Measurements from ENCODE around the gene MSANTD3. TPM values are rescaled to one million over a fixed set of nuclear protein-coding genes. Genes with fewer than 3 reads are reported as not detected.
A peak's percentile ranks its signal among the peaks of the same experiment; 100 is the strongest.

MSANTD3 gene
- total RNA-seq, 1 donor from 2014 or later = 18.1 TPM

DNA sequence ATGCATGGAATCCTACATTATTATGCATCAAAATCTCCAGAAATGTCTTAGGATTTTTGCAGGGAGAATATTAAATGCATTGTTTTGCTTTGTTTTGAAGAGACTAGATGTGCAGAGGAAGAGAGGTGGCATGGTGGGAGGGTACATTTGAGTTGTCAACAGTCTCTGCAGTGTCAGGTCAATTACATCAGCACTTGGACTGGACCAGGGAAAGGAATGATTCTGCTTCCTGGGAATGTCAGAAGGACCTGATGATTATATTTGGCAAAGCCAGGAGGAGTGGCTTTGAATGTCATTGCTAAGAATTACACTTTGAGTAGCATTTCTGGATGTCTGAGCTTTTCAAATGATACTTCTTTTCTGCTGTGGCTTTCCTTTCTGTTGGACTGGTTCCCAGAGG lies 28.5 kb downstream of the MSANTD3 start:
- ATAC-seq (peak; percentile 72), DNase-seq (no peak)
- intact Hi-C loops (cut with micrococcal nuclease) = no loop called here

DNA sequence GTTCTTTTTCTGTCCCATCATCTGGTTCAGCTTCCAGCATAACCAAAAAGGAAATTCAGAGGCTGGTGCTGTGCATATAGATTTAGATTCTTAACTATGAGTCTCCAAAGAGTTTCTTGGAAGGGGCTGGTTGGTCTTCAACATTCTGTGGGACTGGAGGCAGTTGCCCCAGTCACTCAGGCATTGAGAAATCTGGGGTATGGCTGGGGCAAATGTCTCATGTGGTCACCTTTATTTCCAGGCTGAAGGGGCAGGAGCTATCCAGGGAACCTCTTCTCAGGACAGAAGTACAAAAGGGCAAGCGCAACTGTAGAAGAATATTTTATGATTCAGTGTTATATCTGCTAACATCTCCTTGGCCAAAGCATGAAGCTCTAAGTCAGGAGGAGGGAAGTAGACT lies 30.6 kb downstream of the MSANTD3 start:
- intact Hi-C loops (cut with micrococcal nuclease) = no loop called here
- ATAC-seq = no peak
- no peak for DNase-seq

DNA sequence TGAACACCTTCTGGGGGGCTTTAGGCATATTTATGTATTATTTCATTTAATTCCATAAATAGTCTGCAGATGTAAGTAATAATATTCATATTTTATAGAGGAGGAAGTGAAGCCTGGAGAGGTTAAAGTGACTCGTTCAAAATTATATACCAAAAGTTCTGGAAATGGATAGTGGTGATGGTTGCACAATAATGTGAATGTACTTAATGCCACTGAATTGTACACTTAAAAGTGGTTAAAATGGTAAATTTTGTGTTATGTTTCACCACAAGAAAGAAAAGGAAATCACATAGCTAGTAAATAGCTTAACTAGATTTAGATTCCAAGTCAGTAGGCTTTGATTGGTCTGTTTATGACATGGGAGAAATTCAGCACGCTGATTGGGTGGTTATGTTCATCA lies 33.0 kb downstream of the MSANTD3 start:
- intact Hi-C loops (cut with micrococcal nuclease) = no loop called here
- ATAC-seq (no peak), DNase-seq (no peak)

DNA sequence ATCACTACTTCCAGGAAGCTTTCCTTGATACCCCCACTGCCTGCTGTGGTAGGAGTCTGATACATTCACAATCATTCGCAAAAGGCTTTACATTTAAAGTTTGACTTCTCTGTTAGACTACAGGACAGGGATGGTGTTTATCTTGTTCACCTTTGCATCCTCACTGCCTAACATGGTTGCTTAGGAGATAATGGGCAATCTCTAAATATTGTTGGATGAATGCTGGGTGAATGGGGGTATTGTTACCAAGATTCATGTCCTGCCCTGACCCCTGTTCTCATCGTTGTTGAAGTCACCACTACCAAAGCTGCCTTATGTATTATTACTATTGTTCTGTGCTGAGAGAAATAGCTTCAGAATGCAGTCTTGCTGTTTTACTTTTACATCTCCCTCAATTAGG lies 38.3 kb downstream of the MSANTD3 start:
- no peak for ATAC-seq
- intact Hi-C loops (cut with micrococcal nuclease) = no loop called here
- DNase-seq = no peak

DNA sequence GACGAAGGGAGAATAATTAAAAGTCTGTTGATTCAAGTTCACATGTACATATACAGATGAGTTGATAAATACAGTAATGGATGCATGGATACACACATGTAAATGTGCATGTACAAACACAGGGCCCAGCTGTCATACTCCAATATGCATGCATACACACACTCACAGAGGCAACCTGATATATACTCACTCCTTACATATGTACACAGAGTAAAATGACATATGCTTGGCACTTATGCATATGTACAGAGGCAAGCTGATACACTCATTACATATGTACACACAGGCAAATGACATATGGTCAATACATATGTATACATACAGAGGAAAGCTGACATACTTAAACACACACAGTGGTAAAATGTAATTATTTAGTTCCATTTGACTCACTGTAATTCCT lies 38.8 kb downstream of the MSANTD3 start:
- ATAC-seq = peak; percentile 23

DNA sequence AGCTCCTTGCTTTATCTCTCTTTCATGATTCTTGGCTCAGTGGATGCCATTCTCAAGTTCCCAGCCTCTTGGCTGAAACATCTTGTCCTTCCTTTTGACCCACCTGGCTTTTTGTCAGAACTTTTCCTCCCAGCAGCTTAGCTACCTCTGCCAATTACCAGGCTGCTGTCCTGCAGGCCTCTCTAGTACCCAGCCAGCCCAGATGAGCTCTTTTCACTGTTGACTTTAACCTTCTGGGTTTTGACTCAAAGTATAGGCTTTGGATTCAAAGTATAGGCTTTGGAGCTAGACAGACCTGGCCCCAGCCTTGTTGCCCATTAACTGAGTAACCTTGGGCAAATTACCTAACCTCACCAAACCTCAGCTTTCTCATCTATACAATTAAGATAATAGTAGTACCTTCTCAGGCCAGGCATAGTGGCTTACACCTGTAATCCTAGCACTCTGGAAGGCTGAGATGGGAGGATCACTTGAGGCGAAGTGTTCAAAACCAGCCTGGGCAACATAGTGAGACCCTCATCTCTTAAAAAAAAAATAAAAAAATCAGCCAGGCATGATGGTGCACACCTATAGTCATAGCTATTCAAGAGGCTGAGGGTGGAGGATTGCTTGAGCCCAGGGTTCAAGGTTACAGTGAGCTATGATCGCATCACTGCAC lies 39.4 kb downstream of the MSANTD3 start:
- peak; percentile 29 for DNase-seq
- intact Hi-C loops (cut with micrococcal nuclease) = no loop called here
- ATAC-seq = peak; percentile 97

More for the DNA sequence above, 38.8 kb downstream of the MSANTD3 start:
- intact Hi-C loops (cut with micrococcal nuclease) = no loop called here
- DNase-seq = no peak

DNA sequence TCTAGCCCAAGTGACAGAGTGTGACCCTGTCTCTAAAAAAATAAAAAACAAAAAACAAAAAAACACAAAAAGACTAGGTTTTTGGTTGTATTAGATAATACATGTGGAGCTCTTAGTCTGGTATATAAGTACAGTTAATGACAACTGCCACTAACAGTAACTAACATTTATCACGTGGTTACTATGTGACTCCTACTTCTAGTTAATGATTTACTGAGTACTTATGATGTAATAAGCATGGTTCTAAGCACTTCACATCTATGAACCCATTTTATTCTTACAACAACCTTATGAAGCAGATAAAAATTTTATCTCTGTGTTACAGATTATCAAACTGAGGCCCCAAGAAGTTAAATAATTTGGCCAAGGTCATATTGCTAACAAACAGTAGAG lies 39.9 kb downstream of the MSANTD3 start:
- intact Hi-C loops (cut with micrococcal nuclease) = no loop called here
- ATAC-seq = no peak
- DNase-seq = no peak

DNA sequence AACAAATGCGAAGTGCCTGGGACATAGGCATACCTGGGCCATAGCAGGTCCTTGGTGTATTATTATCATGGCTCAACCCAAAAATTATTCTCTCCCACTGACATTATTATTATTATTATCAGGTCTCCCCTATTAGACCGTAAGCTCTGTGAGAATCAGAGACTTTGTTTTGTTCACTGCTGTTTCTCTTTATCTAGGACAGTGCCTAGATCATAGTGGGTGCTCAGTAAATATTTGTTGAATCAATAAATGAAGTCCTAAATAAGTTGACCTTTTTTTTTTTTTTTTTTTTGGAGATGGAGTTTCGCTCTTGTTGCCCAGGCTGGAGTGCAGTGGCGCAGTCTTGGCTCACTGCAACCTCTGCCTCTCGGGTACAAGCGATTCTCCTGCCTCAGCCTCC lies 41.1 kb downstream of the MSANTD3 start:
- intact Hi-C loops (cut with micrococcal nuclease) = no loop called here
- DNase-seq = no peak
- no peak for ATAC-seq

DNA sequence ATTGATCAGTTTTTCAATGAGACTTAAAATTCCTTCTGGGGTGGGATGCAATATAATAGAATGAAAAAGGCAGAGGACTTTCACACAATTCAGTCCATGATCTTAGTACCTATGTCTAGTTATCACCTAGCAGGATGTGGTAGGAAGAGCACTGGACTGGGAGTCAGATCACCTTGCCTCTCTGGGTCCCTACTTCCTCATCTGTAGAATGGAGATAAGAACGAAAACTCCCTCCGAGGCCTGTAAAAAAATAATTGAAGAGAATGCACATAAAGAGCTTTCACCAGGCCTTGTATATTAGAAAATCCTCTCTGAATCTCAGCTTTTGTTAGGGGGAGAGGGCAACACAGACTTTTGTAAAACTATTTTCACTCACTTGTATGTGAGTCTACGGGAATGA lies 45.3 kb downstream of the MSANTD3 start:
- ATAC-seq = no peak
- DNase-seq = no peak
- intact Hi-C loops (cut with micrococcal nuclease) = no loop called here

DNA sequence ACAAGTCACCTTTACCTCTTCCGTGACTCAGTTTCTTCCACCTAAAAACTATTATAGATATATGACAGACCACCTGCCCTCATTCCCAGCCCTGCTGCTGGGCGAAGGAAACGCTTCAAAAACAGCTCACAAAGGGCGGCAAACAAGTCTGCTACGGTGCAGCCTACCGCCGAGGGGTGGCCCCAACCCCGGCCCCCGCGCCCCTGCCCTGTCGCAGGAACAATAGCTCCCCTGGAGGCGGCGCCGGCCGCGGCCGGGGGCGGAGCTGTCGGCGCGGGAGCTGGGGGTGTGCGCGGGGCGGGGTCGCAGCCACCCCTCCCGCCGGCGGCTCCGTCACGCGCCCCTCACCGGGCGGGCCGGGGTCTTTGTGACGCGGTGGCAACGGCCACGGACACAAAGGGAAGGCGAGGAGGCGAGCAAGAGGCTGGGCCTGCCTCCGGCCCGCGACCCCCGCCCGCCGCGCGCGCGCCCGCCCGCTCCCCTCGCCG lies 45.9 kb downstream of the MSANTD3 start, which contains the start of gene TMEFF1:
TMEFF1 (plus strand) TSS at position 362 of the 488 bp plus-strand sequence. CDS start 396 bp downstream, outside the sequence.
- ATAC-seq (peak; percentile 83), DNase-seq (peak; percentile 61)
- intact Hi-C loops (cut with micrococcal nuclease) = no loop called here

DNA sequence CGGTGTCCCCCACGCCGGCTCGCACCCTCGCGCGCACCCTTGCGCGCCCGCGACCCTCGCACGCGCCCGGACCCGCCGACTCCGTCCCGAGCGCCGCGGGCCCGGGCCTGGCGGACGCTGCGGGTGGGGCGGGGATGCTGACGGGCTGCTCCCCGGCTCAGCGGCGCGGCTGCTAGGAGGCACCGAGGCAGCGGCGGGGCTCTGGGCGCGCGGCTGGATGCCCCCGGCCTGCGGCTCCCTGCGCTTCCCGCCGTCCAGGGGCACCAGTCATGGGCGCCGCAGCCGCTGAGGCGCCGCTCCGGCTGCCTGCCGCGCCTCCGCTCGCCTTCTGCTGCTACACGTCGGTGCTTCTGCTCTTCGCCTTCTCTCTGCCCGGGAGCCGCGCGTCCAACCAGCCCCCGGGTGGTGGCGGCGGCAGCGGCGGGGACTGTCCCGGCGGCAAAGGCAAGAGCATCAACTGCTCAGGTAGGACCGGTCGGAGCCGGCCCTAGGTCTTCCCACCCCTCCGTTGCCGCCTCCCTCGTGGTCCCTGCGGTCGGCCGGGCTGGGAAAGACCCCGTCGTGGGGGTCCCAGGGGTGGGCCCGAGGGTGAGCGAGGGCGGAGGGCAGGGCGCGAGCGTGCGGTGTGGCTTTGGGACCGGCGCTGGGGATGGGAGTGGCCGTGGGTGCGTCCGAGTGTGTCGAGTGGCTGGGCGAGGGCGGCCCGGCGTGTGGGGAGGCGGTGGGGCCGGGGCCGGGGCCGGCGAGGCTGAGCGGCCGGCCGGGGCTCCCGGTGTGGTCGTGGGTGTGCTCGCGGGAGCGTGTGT lies 46.5 kb downstream of the MSANTD3 start:
- peak; percentile 40 for DNase-seq
- peak; percentile 71 for ATAC-seq
- intact Hi-C loops (cut with micrococcal nuclease) = no loop called here

DNA sequence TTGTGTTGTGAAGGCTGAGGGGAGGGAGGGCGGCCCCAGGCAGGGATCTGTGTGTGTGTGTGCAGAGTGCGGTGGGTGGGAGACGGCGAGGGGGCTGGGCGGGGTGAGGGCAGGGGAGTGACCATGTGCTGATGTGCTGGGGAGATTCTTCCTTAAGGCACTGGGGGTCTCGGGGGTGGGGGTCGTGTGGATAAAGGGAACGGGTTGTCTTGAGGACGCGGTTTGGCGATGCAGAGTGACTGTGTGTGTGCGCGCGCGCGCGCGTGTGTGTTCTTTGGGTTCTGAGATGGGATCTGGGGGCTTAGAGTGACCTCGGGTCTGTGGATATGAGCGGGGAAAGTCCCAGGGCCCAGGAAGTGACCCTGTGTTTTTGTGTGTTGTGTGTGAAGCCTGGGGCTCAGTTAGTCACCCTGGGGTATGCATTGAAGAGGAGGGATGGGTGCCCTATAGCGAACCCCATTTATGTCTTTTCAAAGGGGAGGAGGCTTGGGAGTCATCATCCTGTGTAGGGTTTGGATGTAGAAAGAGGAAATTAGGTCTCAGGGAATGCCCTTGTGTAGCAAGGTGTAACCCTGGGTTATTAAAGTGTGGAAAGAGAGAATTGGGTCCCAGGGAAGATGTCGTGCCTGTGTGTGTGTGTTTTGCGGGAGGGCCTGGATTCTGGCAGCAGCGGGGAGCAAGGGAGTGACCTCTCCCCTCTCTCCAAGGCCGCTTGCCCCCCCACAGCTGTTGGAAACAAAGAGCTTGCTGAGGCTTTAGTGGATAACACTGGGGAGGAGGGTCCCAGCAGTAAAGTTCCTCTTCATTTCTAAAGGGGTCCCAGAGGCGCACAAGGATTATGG lies 47.4 kb downstream of the MSANTD3 start:
- intact Hi-C loops (cut with micrococcal nuclease) = no loop called here
- ATAC-seq = no peak
- DNase-seq = peak; percentile 30

DNA sequence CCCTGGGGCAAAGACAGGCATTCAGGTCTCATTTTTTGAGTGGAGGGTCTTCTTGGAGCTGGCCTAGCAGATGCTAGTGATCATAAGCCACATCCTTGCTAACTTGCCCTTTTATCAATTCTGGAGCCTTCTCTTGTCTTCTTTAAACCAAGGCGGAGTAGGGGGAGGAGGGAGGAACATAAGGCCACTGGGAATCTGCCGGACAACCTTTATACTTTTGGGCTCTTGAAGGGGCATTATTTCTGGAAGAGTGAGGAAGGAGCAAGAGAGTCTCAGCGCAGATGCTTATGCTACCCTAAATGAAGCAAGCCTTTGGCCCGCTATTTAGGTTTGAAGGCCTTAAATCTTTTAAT lies 48.0 kb downstream of the MSANTD3 start:
- no peak for DNase-seq
- no peak for ATAC-seq
- intact Hi-C loops (cut with micrococcal nuclease) = no loop called here

DNA sequence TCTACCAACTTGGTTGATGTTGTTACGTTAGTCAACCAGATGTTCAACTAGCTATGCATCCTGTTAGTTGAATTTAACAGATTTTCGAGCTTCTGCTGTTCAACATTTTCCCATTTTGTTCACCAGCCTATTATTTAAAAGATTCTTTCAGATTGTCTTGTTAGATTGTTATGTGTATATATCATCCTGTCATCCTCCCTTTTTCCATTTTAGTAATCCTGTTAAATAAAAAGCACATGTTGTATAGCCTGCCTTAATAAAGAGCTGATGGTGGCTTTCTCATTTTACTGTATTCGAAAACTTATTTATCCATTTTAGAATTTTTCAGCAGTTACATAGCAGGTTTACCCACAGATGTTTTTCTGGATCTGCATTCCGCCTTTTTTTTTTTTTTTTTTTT lies 50.3 kb downstream of the MSANTD3 start:
- intact Hi-C loops (cut with micrococcal nuclease) = no loop called here
- ATAC-seq (no peak), DNase-seq (no peak)

DNA sequence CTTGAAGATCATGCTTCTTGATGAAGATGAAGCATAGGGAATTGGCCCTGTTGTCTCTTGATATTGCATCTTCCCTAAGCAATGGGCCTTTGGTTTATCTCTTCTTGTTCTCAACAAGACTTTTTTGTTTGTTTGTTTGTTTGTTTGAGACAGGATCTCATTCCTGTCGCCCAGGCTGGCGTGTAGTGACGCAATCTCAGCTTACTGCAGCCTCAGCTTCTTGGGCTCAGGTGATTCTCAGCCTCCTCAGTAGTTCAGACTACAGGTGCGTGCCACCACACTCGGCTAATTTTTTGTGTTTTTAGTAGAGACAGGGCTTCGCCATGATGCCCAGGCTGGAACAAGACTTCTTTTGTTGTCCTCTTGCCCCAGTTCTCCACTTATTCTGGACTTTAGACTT lies 51.2 kb downstream of the MSANTD3 start:
- ATAC-seq (no peak), DNase-seq (no peak)
- intact Hi-C loops (cut with micrococcal nuclease) = no loop called here

DNA sequence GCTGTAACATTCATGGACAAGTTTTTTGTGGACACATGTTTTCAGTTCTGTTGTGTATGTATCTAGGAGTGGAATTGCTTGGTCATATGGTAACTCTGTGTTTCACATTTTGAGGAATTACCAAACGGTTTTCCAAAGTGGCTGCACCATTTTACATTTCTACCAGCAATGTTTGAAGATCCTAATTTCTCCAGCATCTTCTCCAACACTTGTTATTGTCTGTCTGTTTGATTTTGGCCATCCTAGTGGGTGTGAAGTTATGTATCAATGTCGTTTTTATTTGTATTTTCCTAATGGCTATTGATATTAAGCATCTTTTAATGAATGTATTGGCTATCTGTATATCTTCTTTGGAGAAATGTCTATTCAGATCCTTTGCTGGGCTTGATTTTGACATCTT lies 52.9 kb downstream of the MSANTD3 start:
- intact Hi-C loops (cut with micrococcal nuclease) = no loop called here
- no peak for DNase-seq
- ATAC-seq = no peak

DNA sequence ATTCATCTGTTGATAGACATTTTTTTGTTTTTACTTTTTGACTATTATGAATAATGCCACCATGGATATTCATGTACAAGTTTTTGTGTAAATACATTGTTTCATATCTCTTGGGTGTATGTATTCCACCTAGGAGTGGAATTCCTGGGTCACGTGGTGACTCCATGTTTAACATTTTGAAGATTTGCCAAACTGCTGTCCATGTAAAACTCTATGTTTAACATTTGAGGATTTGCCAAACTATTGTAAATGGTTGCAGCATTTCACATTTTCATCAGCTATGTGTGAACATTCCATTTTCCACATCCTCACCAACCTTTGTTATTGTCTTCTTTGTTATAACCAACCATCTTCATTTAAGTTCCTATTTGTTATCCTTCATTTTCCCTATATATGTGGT lies 58.3 kb downstream of the MSANTD3 start:
- ATAC-seq = no peak
- intact Hi-C loops (cut with micrococcal nuclease) = no loop called here
- no peak for DNase-seq

DNA sequence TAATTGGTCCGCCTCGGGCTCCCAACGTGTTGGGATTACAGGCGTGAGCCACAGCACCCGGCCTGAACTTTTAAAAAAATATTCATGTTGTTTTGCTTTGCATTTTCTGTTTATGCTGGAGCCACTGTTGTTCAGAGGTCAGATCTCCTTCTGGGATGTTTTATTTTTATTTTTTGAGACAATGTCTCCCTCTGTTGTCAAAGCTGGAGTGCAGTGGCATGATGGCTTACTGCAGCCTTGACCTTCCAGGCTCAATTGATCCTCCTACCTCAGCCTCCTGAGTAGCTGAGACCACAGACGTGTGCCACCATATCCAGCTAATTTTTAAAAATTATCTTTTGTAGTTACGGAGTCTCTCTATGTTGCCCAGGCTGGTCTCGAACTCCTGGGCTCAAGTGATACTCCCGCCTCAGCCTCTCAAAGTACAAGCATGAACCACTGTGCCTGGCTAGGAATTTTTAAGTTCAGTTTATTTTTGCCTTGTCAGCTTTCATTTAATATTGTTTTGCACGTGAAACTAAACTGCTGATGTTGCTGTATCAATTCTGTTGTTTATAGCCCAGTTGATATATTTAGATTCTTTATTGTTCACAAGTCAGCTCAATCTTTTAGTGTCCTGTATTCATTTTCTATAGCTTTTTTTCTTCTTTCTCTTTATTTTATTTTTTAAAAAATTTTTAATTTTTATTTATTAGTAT lies 59.7 kb downstream of the MSANTD3 start:
- intact Hi-C loops (cut with micrococcal nuclease) = no loop called here
- no peak for ATAC-seq
- DNase-seq = no peak

DNA sequence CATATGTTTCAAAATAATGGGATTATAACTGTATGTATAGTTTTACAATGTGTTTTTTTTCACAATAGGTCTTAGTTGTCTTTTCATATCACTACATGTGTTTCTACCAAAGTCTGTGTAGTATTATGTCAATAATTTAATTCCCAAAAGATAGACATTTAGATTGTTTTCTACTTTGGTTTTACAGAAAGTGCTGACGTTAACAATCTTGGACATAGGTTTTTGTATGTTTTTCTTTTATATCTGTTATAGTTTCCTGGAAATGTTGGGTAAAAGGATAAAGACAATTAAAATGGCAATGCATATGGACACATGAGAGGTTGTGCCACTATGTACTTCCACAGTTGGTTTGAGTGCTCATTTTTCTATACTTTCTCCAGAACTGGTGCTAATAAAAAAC lies 61.2 kb downstream of the MSANTD3 start:
- ATAC-seq (no peak), DNase-seq (no peak)
- intact Hi-C loops (cut with micrococcal nuclease) = no loop called here
